HuH-7 (cell line): ENCODE results near the gene CHCHD3.
"Not testable (repeated sequence)": the region's sequence is repeated elsewhere in the genome, so short reads cannot be mapped to it uniquely, and the experiment has no call there.

Experiments
- DNase-seq: peaks from one replicate; pipeline ENCODE4 v3.0.0; 2011; ENCODE audit warnings: low spot score

The CHCHD3 gene

GRCh38 chr7:132902294-132902693 lies 179.6 kb downstream of the CHCHD3 start:
- DNase-seq, result not testable (repeated sequence)

- no peak for DNase-seq
These were observed 180.6 kb downstream of the CHCHD3 start for GRCh38 chr7:132901241-132901640.

- DNase-seq, result no peak
These were observed 182.1 kb downstream of the CHCHD3 start for GRCh38 chr7:132899833-132900232.

GRCh38 chr7:132898641-132899175 lies 183.2 kb downstream of the CHCHD3 start:
- DNase-seq, result not testable (repeated sequence)

- no peak for DNase-seq
These were observed 184.7 kb downstream of the CHCHD3 start for GRCh38 chr7:132897093-132897687.

GRCh38 chr7:132895231-132895630 lies 186.7 kb downstream of the CHCHD3 start:
- DNase-seq, result no peak

GRCh38 chr7:132893560-132893959 lies 188.3 kb downstream of the CHCHD3 start:
- no peak for DNase-seq

- DNase-seq, result not testable (repeated sequence)
These were observed 189.1 kb downstream of the CHCHD3 start for GRCh38 chr7:132892744-132893143.

- no peak for DNase-seq
These were observed 190.3 kb downstream of the CHCHD3 start for GRCh38 chr7:132891554-132891953.

- no peak for DNase-seq
These were observed 199.0 kb downstream of the CHCHD3 start for GRCh38 chr7:132882714-132883428.

GRCh38 chr7:132881317-132881716 lies 200.6 kb downstream of the CHCHD3 start:
- DNase-seq, result no peak

GRCh38 chr7:132879579-132879978 lies 202.3 kb downstream of the CHCHD3 start:
- DNase-seq, result no peak

- no peak for DNase-seq
These were observed 203.5 kb downstream of the CHCHD3 start for GRCh38 chr7:132878204-132878919.

GRCh38 chr7:132877573-132877972 lies 204.3 kb downstream of the CHCHD3 start:
- DNase-seq, result no peak

GRCh38 chr7:132876576-132876975 lies 205.3 kb downstream of the CHCHD3 start:
- DNase-seq, result no peak

- DNase-seq, result no peak
These were observed 209.9 kb downstream of the CHCHD3 start for GRCh38 chr7:132872034-132872433.

GRCh38 chr7:132871419-132871818 lies 210.5 kb downstream of the CHCHD3 start:
- no peak for DNase-seq

GRCh38 chr7:132869166-132869861 lies 212.6 kb downstream of the CHCHD3 start:
- no peak for DNase-seq

- no peak for DNase-seq
These were observed 215.3 kb downstream of the CHCHD3 start for GRCh38 chr7:132866551-132866950.

- DNase-seq, result no peak
These were observed 215.8 kb downstream of the CHCHD3 start for GRCh38 chr7:132866144-132866531.

GRCh38 chr7:132865366-132866143 lies 216.3 kb downstream of the CHCHD3 start:
- DNase-seq, result no peak
